Measurements from ENCODE around the gene DIS3L2.

GRCh38 chr2:232001073-232001472 lies 39.6 kb downstream of the DIS3L2 start:
- TF ChIP-seq, protein P1, sequence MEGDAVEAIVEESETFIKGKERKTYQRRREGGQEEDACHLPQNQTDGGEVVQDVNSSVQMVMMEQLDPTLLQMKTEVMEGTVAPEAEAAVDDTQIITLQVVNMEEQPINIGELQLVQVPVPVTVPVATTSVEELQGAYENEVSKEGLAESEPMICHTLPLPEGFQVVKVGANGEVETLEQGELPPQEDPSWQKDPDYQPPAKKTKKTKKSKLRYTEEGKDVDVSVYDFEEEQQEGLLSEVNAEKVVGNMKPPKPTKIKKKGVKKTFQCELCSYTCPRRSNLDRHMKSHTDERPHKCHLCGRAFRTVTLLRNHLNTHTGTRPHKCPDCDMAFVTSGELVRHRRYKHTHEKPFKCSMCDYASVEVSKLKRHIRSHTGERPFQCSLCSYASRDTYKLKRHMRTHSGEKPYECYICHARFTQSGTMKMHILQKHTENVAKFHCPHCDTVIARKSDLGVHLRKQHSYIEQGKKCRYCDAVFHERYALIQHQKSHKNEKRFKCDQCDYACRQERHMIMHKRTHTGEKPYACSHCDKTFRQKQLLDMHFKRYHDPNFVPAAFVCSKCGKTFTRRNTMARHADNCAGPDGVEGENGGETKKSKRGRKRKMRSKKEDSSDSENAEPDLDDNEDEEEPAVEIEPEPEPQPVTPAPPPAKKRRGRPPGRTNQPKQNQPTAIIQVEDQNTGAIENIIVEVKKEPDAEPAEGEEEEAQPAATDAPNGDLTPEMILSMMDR (IDR thresholded peaks at IDR 0.05; ENCODE audit: low read length) = no peak
- no peak for TF ChIP-seq EZH2 (IDR thresholded peaks at IDR 0.05; ENCODE audit: borderline replicate concordance, low read length)

All from OCI-LY1 (cell line).